IPS-18c (cell line): ENCODE results near the gene ZNF692.
"Not testable (repeated sequence)": the region's sequence is repeated elsewhere in the genome, so short reads cannot be mapped to it uniquely, and the experiment has no call there.

Experiments used
- H3K4me3 ChIP-seq: 2 replicates; pipeline ENCODE4 v1.7.0; 2013; ENCODE audit warnings: low read depth, mild to moderate bottlenecking, low read length, moderate library complexity; ENCODE audit not compliant: insufficient read depth
- H3K9me3 ChIP-seq: one replicate; pipeline ENCODE4 v1.6.1; 2013; ENCODE audit warnings: mild to moderate bottlenecking, low read length, moderate library complexity; ENCODE audit not compliant: control insufficient read depth, insufficient read depth

The ZNF692 gene, protein sequence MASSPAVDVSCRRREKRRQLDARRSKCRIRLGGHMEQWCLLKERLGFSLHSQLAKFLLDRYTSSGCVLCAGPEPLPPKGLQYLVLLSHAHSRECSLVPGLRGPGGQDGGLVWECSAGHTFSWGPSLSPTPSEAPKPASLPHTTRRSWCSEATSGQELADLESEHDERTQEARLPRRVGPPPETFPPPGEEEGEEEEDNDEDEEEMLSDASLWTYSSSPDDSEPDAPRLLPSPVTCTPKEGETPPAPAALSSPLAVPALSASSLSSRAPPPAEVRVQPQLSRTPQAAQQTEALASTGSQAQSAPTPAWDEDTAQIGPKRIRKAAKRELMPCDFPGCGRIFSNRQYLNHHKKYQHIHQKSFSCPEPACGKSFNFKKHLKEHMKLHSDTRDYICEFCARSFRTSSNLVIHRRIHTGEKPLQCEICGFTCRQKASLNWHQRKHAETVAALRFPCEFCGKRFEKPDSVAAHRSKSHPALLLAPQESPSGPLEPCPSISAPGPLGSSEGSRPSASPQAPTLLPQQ

DNA sequence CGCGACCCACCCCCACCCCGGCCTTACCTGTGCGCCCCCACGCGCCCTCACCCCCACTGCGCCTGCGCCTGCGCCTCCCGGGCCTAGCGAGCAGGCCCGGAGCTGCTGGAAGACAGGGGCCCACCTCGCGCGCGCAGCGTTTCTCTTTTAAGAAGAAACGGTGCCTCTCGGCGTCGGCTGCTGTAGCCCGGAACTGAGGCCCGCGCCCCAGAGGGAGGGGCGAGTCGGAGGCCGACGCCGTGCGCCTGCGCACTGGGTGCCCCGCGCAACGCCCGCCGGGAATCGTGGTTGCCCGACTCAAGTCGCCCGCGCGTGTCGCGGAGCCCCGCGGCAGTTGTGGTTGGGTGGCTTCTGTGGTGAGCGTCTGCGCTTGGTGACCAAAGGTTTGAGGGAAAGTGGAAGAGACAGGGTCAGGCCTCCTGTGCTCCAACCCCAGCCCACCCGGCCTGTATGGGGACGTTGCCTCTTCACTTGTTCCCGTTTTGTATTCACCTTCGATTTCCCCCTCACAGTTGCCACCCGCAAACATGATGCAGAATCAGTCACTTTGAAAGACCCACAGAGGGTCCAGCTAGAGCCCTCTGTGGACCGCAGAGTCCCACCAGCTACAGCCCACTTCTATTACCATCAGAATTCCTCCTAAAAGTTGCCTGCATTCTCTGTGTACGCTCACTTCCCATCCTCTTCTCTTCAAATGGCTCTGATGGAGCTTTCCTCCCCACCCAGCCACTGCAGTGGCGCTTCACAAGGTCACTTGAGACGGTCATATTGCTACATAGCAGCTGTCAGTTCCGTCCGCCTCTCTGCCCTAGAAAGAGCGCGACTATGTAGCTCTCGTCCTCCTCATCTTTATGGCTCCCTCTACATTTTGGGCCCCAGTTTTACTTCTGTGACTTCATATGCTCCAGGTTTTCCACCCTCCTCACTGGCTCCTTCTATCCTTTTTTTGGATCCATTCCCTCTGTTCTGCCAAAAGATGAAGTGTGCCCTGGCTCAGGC lies at the start of gene ZNF692:
Gene ZNF692 (minus strand): TSS at position 195 of the 999 bp plus-strand sequence. CDS start 776 bp downstream, outside the sequence.
- no peaks in the 10 kb centered on the region for H3K9me3 ChIP-seq
- peak within 1 kb of the TSS; percentile 74 for H3K4me3 ChIP-seq

DNA sequence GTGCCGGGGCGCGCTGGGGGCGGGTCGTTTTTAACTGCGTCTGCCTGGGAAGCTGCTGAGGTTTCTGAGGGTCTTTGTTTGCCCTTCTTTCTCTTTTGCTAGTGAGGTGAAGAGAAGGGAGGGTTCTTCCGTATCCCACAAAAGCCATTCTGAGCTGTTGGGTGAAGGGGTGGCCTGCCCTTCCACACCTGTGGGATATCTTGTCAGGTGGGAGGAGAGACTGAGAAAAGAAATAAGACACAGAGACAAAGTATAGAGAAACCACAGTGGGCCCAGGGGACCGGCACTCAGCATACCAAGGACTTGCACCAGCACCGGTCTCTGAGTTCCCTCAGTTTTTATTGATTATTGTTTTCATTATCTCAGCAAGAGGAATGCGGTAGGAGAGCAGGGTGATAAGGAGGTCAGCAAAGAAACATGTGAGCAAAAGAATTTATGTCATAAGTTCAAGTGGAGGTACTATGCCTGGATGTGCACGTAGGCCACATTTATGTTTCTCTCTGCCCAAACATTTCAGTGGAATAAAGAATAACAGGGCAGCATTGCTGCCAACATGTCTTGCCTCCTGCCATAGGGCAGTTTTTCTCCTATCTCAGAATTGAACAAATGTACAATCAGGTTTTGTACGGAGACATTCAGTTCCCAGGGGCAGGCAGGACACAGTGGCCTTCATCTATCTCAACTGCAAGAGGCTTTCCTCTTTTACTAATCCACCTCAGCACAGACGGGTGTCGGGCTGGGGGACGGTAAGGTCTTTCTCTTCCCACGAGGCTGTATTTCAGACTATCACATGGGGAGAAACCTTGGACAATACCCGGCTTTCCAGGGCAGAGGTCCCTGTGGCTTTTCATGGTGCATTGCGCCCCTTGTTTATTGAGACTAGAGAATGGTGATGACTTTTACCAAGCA lies 48.1 kb upstream of the ZNF692 start:
- Histone ChIP-seq H3K9me3 (peaks cover 2% of the 10 kb centered on the region), H3K4me3 (peak overlapping the region; percentile 50; the same call in 1 of the 2 replicates)

DNA sequence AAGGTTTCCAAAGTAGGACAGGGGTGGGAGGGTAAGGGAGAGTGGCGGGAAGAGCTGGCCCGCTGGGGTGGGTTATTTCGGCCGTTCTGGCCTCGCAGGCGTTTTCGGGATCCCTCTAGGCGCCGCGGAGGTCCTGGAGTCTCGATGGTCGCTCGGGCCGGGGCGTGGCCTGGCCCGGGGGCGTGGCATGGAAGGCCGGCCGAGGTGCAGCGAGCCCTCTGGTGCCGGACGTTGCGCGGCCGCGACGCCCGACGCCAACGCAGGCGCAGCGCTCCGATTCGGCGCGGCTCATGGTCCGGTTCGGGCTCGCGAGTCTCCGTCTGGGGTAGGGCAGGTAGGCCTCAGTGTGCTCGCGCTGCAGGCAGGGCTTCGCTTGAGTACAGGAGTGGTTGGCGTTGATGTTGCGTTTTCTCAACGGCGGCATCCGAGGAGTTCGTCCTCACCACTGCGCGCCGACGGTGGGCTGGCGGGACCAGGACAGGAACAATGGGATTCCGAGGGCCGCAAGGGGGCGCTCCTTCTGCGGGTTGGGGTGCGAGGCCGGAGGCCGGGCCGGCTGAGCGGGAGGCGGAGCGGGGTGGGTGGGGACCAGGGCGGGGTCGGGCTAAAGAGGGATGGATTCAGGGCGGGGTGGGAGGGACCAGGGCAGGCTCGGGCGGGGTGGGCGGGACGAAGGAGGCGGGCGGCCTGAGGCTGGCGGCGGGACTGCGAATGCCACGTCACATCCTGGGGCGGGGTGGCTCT lies 47.3 kb upstream of the ZNF692 start, which contains the start of gene PGBD2:
Gene PGBD2 (plus strand): TSS at position 227 of the 744 bp plus-strand sequence. CDS start 7,628 bp downstream, outside the sequence.
- H3K9me3 ChIP-seq, result peaks cover 2% of the 10 kb centered on the region
- peak within 1 kb of the TSS; percentile 93 for H3K4me3 ChIP-seq

DNA sequence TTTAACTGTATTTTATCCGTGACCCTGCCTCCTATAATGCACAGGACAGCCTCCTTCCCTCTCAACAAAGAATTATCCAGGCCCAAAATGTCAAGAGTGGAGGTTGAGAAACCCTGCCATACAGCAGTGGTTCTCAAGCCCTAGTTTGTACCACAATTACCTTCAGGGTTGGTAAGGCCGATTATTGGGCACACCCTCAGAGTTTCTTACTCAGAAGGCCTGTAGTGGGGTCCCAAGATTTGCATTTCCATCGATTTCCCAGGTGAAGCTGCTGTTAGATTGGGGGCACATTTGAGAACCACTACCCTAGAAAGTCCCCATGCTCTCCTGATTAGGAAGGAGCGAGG lies 46.8 kb upstream of the ZNF692 start:
- H3K9me3 ChIP-seq, result peaks cover 2% of the 10 kb centered on the region
- peak overlapping the region; percentile 93; the same call in 1 of the 2 replicates for H3K4me3 ChIP-seq

GRCh38 chr1:248904437-248905216 lies 45.7 kb upstream of the ZNF692 start:
- Histone ChIP-seq H3K9me3 (peaks cover 2% of the 10 kb centered on the region), H3K4me3 (no peak overlapping the region)

- H3K4me3 ChIP-seq, result no peak overlapping the region
- peaks cover 2% of the 10 kb centered on the region for H3K9me3 ChIP-seq
Measured at GRCh38 chr1:248901578-248901977, 42.7 kb upstream of the ZNF692 start.

GRCh38 chr1:248900637-248901036 lies 41.8 kb upstream of the ZNF692 start:
- no peaks in the 10 kb centered on the region for H3K9me3 ChIP-seq

GRCh38 chr1:248897412-248898337 lies 38.8 kb upstream of the ZNF692 start:
- no peak overlapping the region for H3K4me3 ChIP-seq

More at GRCh38 chr1:248900637-248901036, 41.8 kb upstream of the ZNF692 start:
- no peak overlapping the region for H3K4me3 ChIP-seq

GRCh38 chr1:248894837-248895236 lies 36.0 kb upstream of the ZNF692 start:
- Histone ChIP-seq H3K9me3 (no peaks in the 10 kb centered on the region), H3K4me3 (no peak overlapping the region)

More at GRCh38 chr1:248897412-248898337, 38.8 kb upstream of the ZNF692 start:
- H3K9me3 ChIP-seq, result no peaks in the 10 kb centered on the region

- Histone ChIP-seq H3K4me3 (no peak overlapping the region), H3K9me3 (no peaks in the 10 kb centered on the region)
Measured at GRCh38 chr1:248892590-248892989, 33.7 kb upstream of the ZNF692 start.

DNA sequence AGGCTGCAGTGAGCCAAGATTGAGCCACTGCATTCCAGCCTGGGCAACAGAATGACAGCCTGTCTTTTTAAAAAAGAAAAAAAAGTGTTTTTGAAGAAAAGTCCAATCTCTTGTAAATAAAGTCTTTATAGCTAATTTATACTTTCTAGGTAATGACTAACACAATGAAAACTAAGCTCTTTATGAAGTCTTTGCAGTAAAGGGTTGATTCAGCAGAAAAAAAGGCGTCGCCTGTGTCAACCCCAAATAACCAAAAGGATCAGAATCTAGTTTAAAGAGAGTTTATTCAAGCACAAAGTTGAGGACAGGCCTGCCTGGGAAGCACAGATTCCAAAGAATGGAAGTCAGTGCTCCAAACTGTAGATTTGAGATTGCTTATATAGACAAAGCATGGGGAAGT lies 32.9 kb upstream of the ZNF692 start:
- no peak overlapping the region for H3K4me3 ChIP-seq

DNA sequence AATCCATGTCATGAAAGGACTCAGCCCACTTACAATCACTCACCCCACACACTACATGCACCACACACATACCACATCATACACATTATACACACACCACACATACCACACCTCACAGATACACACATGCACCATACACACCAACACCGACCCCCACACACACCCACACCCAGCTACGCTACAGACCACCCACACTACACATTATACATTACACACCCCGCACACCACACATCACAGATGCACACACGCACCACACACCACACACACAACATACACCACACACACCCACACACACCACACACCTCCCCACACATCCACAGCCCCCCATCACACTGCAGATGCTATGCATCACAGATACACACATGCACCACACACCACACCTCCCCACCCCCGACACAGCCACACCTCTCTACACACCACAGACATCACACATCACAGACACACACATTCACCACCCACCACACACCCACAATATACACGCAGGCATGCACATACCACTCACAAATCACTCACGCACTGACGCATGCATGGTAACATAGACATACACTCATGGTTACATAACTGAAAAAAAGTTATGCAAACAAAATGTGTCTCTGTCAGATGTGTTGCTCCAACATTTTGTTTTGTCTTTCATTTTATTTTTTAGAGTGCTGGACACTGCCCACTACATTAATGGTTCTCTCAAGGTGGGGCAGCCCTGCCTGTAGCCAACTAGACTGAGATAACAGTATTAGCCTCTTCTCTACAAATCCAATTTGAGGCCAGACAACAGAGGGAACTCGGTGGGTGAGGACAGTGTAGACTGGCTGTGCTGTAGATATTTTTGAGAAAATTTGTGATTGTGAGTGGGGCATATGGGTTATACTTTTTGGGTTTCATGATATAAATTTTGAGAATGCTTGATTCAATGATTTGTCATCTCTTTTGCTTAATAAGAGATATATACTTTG lies 31.9 kb upstream of the ZNF692 start:
- no peak overlapping the region for H3K4me3 ChIP-seq
- no peaks in the 10 kb centered on the region for H3K9me3 ChIP-seq

More for the DNA sequence above, 32.9 kb upstream of the ZNF692 start:
- no peaks in the 10 kb centered on the region for H3K9me3 ChIP-seq

DNA sequence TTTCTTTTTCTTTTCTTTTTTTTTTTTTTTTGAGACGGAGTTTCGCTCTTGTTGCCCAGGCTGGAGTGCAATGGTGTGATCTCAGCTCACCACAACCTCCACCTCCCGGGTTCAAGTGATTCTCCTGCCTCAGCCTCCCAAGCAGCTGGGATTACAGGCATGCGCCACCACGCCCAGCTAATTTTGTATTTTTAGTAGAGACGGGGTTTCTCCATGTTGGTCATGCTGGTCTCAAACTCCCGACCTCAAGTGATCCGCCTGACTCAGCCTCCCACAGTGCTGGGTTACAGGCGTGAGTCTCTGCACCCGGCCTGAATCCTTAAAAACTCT lies 31.0 kb upstream of the ZNF692 start:
- not testable (repeated sequence) for H3K4me3 ChIP-seq, H3K9me3 ChIP-seq
